ENCODE data around the gene VTCN1.
"Not testable (repeated sequence)": the region's sequence is repeated elsewhere in the genome, so short reads cannot be mapped to it uniquely, and the experiment has no call there.

Gene VTCN1, protein sequence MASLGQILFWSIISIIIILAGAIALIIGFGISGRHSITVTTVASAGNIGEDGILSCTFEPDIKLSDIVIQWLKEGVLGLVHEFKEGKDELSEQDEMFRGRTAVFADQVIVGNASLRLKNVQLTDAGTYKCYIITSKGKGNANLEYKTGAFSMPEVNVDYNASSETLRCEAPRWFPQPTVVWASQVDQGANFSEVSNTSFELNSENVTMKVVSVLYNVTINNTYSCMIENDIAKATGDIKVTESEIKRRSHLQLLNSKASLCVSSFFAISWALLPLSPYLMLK

DNA sequence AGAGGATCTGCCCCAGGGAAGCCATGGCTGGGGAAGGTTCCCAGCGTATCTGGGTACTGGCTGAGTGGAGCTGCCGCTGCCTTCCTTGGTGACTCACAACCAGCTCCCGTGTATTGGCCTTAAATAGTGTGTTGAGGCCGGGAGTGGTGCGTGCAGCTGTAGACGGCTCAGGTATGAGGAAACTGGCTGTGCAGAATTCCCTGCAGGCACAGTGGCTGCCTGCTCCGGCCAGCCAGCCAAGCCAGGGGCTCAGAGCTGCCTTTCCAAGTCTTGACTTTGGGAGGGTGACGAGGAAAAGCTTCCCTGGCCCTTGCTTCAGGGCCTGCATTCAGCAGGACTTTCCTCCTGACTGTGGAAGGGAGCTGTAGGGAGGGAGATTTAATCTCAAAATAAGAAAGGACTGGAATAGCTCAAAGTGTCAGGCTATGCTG lies at the start of gene VTCN1:
Gene VTCN1, minus strand, starts transcription at position 97 of the 431 bp plus-strand sequence. Its CDS starts 72 bp downstream, at position 25.
- DNase-seq (ENCODE audit: low read depth in 1 of 2, low spot score in 1 of 2): no peak

GRCh38 chr1:117258791-117259190 lies 48.1 kb upstream of the VTCN1 start:
- DNase-seq (ENCODE audit: low read depth in 1 of 2, low spot score in 1 of 2): no peak

GRCh38 chr1:117258075-117258474 lies 47.3 kb upstream of the VTCN1 start:
- not testable (repeated sequence) for DNase-seq (ENCODE audit: low read depth in 1 of 2, low spot score in 1 of 2)

- no peak for DNase-seq (ENCODE audit: low read depth in 1 of 2, low spot score in 1 of 2)
Observed at GRCh38 chr1:117257291-117257690, 46.6 kb upstream of the VTCN1 start.

DNA sequence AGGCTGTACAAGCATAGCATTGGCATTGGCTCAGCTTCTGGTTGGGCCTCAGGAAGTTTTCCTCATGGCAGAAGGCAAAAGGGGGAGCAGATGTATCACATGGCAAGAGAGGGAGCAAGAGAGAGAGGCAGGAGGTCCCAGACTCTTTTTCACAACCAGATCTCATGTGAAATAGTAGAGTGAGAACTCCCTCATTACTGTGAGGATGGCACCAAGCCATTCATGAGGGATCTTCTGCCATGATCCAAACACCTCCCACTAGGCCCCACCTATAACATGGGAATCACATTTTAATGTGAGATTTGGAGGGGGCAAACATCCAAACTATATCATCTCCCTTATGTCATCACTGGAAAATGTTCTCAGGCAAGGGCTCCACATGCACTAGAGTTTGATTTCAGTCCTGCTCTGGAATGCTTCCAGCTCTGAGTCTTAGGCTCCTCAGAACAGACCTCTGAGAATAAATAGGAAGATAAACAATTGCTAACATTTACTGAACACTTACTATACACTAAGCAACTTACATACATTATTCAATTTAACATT lies 39.4 kb upstream of the VTCN1 start:
- no peak for DNase-seq (ENCODE audit: low read depth in 1 of 2, low spot score in 1 of 2)

DNA sequence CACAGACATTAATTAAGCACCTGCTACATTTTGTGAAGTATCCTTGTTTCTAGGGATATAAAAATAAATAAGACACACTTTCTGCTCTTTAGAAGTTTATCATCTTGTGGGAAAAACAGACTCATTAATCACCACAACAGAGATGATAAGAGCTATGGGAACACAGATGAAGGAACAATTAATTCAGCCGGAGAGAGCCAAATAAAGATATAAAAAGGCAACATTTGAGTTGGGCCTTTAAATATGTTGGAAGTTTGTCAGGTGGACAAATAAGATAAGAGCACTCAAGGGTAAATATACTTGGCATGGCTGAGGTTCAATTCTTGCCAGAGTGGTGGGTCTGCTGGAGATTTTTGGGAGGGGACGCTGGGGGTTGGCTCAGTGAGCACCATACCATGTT lies 34.2 kb upstream of the VTCN1 start:
- DNase-seq (ENCODE audit: low read depth in 1 of 2, low spot score in 1 of 2): no peak

DNA sequence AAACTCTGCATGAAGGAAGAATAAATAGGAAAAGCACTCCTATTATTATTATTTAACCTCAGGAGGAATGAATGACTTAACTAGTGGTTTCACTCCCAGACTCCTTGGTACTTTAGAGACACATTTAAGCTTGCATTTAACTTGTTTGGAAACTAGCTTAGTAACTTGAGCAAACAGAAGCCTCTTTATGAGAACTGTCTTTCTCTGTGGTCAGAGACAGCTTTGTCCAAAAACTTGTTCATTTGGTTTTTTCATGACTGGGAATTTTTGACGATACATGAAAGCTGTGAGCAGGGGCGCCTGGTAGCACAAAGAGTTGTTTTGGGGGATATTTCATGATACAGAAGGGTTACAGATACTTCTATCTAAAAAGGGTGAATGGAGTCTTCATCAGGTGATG lies 33.6 kb upstream of the VTCN1 start:
- DNase-seq (ENCODE audit: low read depth in 1 of 2, low spot score in 1 of 2): no peak

- no peak for DNase-seq (ENCODE audit: low read depth in 1 of 2, low spot score in 1 of 2)
Observed at GRCh38 chr1:117241512-117241911, 30.8 kb upstream of the VTCN1 start.

DNA sequence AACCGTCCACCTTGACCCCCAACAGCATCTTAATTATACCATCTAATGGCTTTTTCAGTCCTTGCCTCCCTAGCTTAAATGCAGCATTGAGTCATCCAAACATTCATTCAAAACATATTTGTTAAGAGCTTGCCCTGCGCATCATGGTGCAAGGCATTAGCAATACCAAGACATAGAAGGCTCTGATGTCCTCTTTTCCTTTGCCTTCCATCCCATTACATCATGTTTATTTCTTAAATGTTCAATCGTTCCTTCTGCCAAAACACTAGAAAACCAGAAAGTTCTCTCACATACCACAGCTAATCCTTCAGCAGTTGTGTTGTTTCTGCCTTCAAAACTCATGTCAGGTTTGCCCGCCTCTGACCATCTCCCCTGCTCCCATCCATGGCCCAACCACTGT lies 29.8 kb upstream of the VTCN1 start:
- no peak for DNase-seq (ENCODE audit: low read depth in 1 of 2, low spot score in 1 of 2)

- DNase-seq (ENCODE audit: low read depth in 1 of 2, low spot score in 1 of 2): no peak
Observed at GRCh38 chr1:117239467-117239866, 28.7 kb upstream of the VTCN1 start.

DNA sequence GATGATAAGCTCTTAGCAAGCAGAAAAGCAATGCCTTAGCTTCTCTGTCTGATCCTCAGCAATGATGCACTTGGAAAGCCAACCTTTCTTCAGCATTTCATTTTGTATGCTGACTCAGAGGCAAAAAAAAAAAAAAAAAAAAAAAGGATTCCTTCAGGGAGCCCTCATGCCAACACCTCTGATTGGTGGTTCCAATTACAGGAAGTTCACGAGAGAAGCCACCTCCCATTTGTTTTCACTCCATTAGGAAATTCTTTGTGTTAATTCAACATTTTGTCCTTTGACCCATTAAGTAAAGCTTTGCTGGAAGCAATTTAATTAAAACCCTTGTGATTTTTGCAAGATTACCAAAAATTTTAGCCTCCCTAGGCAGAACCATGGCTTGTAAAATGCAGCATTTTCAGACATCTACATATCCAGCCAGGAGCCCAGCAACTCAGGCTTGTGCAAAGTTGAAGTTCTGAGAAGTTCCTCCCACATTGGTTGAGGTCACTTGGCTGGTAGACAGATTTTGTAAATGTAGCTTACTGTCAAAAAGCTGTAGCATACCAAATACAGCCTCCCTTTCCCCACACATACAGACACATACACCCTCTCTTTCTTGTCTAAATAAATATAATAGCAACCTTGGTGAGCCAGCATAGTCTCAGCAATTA lies 27.1 kb upstream of the VTCN1 start:
- no peak for DNase-seq (ENCODE audit: low read depth in 1 of 2, low spot score in 1 of 2)

- no peak for DNase-seq (ENCODE audit: low read depth in 1 of 2, low spot score in 1 of 2)
Observed at GRCh38 chr1:117235863-117236465, 25.2 kb upstream of the VTCN1 start.

DNA sequence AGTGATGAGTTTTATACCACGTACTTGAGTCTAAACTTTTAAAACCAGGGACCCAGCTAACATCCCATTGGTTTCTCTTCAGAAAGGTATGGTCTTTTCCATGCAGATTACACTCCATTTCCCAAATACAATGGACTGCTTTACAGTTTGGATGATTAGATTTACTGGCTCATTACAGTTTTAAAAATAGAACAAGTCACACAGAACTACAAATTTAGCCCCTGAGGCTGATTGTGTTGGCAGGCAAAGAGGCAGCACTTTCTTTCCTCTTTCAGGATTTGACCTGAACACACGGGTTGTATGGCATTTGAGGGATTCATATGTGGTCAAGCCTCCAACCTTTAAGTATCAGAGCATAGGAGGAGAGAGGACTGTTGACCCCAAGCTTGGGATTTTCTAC lies 21.8 kb upstream of the VTCN1 start:
- no peak for DNase-seq (ENCODE audit: low read depth in 1 of 2, low spot score in 1 of 2)

DNA sequence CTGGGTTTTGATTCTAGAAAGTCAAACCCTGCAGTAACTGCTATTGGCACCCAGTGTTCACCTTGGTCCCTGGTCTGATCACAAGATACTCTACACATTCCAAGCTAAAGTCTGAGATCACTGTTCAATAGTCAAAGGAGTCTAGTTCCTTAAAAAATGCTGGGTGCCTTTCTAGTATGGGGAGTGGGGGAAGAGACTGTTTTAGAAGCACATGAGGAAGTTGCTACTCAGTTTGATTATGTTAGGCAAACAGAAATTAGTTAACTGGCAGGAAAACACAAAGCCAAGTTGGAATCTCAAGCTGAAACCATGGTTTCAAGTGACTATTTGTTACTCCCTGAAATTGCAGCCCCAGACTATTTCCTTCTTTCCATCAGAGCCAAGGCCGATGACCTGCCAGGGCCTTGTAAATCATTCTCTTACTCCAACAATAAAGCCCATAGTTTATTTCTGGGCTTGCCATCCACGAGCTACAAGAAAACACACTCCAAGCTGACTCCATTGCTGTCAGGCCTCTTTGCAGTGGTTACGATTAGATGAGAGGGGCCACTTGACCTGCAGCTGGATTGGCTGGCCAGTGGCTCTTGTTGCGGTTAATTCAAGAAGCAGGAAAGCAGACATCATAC lies 21.1 kb upstream of the VTCN1 start:
- DNase-seq (ENCODE audit: low read depth in 1 of 2, low spot score in 1 of 2): no peak

DNA sequence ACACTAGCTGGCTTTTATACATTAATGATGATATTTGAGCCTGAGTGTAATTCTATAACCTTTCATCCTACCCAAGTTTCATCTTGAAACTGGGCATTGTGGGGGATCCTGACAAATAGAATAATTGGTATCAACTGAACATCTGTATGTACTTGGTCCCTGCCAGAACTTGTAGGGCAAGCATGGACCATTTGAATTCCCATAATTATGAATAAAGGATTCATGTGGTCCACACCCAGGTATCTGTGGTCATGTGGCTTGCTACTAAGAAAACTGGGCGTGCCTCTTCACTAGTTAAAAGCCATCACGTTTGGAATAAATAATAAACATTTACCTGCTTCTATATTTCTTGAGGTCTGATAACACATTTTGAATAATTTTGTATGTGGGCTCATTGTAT lies 20.6 kb upstream of the VTCN1 start:
- no peak for DNase-seq (ENCODE audit: low read depth in 1 of 2, low spot score in 1 of 2)

- DNase-seq (ENCODE audit: low read depth in 1 of 2, low spot score in 1 of 2): no peak
Observed at GRCh38 chr1:117229217-117229616, 18.5 kb upstream of the VTCN1 start.

GRCh38 chr1:117225931-117226330 lies 15.2 kb upstream of the VTCN1 start:
- DNase-seq (ENCODE audit: low read depth in 1 of 2, low spot score in 1 of 2): no peak

DNA sequence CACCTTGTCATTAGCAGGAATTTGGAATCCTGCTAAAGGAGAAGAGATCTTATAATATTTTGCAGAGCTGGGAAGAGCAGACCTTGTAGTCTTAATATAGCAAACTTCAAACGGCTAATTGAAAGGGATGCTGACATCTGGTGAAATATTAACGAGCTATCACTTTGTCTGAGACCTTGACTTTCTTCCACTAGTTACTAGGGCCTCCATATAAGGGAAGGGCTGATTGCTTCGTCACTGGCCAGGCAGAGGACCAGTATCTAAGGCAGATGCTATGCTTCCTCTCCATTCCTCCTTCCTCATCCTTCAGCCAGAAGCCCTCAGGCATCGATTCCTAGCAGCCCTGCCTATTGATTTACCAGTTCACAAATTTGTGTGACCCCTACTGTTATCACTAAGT lies 6.0 kb upstream of the VTCN1 start:
- DNase-seq (ENCODE audit: low read depth in 1 of 2, low spot score in 1 of 2): no peak

- DNase-seq (ENCODE audit: low read depth in 1 of 2, low spot score in 1 of 2): no peak
Observed at GRCh38 chr1:117215733-117216462, 5.2 kb upstream of the VTCN1 start.

- DNase-seq (ENCODE audit: low read depth in 1 of 2, low spot score in 1 of 2): no peak
Observed at GRCh38 chr1:117215019-117215418, 4.3 kb upstream of the VTCN1 start.

DNA sequence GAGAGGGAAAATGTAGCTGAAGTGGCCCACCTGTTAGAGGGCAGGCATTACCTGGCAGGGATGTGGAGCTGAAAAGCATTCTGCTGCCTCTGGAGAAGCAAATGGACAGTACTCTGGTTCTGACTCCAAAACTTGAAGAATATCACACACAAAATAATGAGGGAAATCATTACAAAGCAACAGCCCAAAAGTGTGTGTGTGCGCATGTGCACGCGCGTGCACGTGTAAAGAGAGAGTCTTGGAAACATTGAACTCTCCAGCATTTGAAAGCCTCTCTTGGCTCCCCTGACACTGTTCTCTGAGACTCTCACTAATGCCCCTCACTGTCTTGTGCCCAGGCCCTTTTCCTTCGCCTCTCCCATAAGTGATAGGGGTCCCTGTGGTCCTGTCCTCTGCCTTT lies 2.3 kb upstream of the VTCN1 start:
- no peak for DNase-seq (ENCODE audit: low read depth in 1 of 2, low spot score in 1 of 2)
